HCEC 1CT (cell line): ENCODE results near the gene JPH4.

ENCODE experiments used
- DNase-seq: peaks from one replicate; pipeline ENCODE4 v3.0.0-alpha.2; 2017

JPH4 gene

GRCh38 chr14:23577710-23578392 is 739 bp downstream of the JPH4 start:
- DNase-seq: no peak

- DNase-seq: no peak
Measured at GRCh38 chr14:23577004-23577681, 1.4 kb downstream of the JPH4 start.

GRCh38 chr14:23573384-23574015 is 5.1 kb downstream of the JPH4 start:
- DNase-seq: no peak

GRCh38 chr14:23572836-23573235 is 5.8 kb downstream of the JPH4 start:
- DNase-seq: no peak

- no peak for DNase-seq
Measured at GRCh38 chr14:23572524-23572828, 6.1 kb downstream of the JPH4 start.

GRCh38 chr14:23571701-23572523 is 6.7 kb downstream of the JPH4 start:
- no peak for DNase-seq

GRCh38 chr14:23570806-23571483 is 7.6 kb downstream of the JPH4 start:
- no peak for DNase-seq

GRCh38 chr14:23569443-23570151 is 9.0 kb downstream of the JPH4 start:
- DNase-seq: no peak

GRCh38 chr14:23568600-23569331 is 9.8 kb downstream of the JPH4 start:
- no peak for DNase-seq

GRCh38 chr14:23568021-23568599 is 10.5 kb downstream of the JPH4 start:
- no peak for DNase-seq

GRCh38 chr14:23567186-23568020 is 11.2 kb downstream of the JPH4 start, which contains the start of gene AP1G2:
AP1G2 (minus strand) TSS chr14:23567791; CDS start chr14:23567314, 477 bp downstream.
- DNase-seq: peak; percentile 56

- DNase-seq: peak; percentile 32
Measured at GRCh38 chr14:23566778-23567185, 11.8 kb downstream of the JPH4 start.

- no peak for DNase-seq
Measured at GRCh38 chr14:23566112-23566777, 12.3 kb downstream of the JPH4 start.

- no peak for DNase-seq
Measured at GRCh38 chr14:23565626-23566025, 13.0 kb downstream of the JPH4 start.

GRCh38 chr14:23564876-23565275 is 13.7 kb downstream of the JPH4 start:
- no peak for DNase-seq

- no peak for DNase-seq
Measured at GRCh38 chr14:23564181-23564812, 14.3 kb downstream of the JPH4 start.

- DNase-seq: no peak
Measured at GRCh38 chr14:23563473-23564180, 15.0 kb downstream of the JPH4 start.

- DNase-seq: peak; percentile 70
Measured at GRCh38 chr14:23562822-23563472, 15.6 kb downstream of the JPH4 start.
